ENCODE results near the gene HERPUD2.
"Not testable (repeated sequence)": the region's sequence is repeated elsewhere in the genome, so short reads cannot be mapped to it uniquely, and the experiment has no call there.

The HERPUD2 gene

GRCh38 chr7:35714407-35714806 lies 19.5 kb upstream of the HERPUD2 start:
- no peak for DNase-seq (ENCODE audit: low read depth)

GRCh38 chr7:35712563-35713226 lies 17.8 kb upstream of the HERPUD2 start:
- no peak for DNase-seq (ENCODE audit: low read depth)

- DNase-seq (ENCODE audit: low read depth) = no peak
Measured at GRCh38 chr7:35707422-35707821, 12.5 kb upstream of the HERPUD2 start.

GRCh38 chr7:35705932-35706461 lies 11.1 kb upstream of the HERPUD2 start:
- DNase-seq (ENCODE audit: low read depth) = no peak

- DNase-seq (ENCODE audit: low read depth) = no peak
Measured at GRCh38 chr7:35704261-35704660, 9.3 kb upstream of the HERPUD2 start.

- DNase-seq (ENCODE audit: low read depth) = no peak
Measured at GRCh38 chr7:35702541-35702940, 7.6 kb upstream of the HERPUD2 start.

GRCh38 chr7:35701287-35701900 lies 6.5 kb upstream of the HERPUD2 start:
- no peak for DNase-seq (ENCODE audit: low read depth)

- no peak for DNase-seq (ENCODE audit: low read depth)
Measured at GRCh38 chr7:35700865-35701264, 5.9 kb upstream of the HERPUD2 start.

- DNase-seq (ENCODE audit: low read depth) = no peak
Measured at GRCh38 chr7:35700333-35700732, 5.4 kb upstream of the HERPUD2 start.

GRCh38 chr7:35699796-35700305 lies 4.9 kb upstream of the HERPUD2 start:
- DNase-seq (ENCODE audit: low read depth) = no peak

- not testable (repeated sequence) for DNase-seq (ENCODE audit: low read depth)
Measured at GRCh38 chr7:35698382-35698781, 3.4 kb upstream of the HERPUD2 start.

- DNase-seq (ENCODE audit: low read depth) = no peak
Measured at GRCh38 chr7:35697414-35698175, 2.7 kb upstream of the HERPUD2 start.

GRCh38 chr7:35695987-35696386 lies 1.1 kb upstream of the HERPUD2 start:
- DNase-seq (ENCODE audit: low read depth) = no peak

GRCh38 chr7:35695473-35695850 lies 527 bp upstream of the HERPUD2 start:
- no peak for DNase-seq (ENCODE audit: low read depth)

- DNase-seq (ENCODE audit: low read depth) = no peak
Measured at GRCh38 chr7:35694161-35694783, 663 bp downstream of the HERPUD2 start.

GRCh38 chr7:35691827-35692307 lies 3.1 kb downstream of the HERPUD2 start:
- DNase-seq (ENCODE audit: low read depth) = peak; percentile 43

GRCh38 chr7:35691366-35691765 lies 3.6 kb downstream of the HERPUD2 start:
- no peak for DNase-seq (ENCODE audit: low read depth)

- not testable (repeated sequence) for DNase-seq (ENCODE audit: low read depth)
Measured at GRCh38 chr7:35690614-35691013, 4.3 kb downstream of the HERPUD2 start.

GRCh38 chr7:35685781-35686180 lies 9.2 kb downstream of the HERPUD2 start:
- DNase-seq (ENCODE audit: low read depth) = no peak

GRCh38 chr7:35681231-35682029 lies 13.5 kb downstream of the HERPUD2 start:
- no peak for DNase-seq (ENCODE audit: low read depth)

GRCh38 chr7:35680403-35681013 lies 14.4 kb downstream of the HERPUD2 start:
- no peak for DNase-seq (ENCODE audit: low read depth)
